H1 (cell line): ENCODE results near the gene CBY1.

Source experiments
- EZH2 ChIP-seq: fragments of 200-600 bp; sonication (generic); IDR thresholded peaks from 2 replicates; pipeline ENCODE4 v1.7.1; 2012; ENCODE audit warnings: low read depth, mild to moderate bottlenecking, moderate library complexity, low read length, inconsistent platforms; ENCODE audit not compliant: severe bottlenecking
- KDM5A ChIP-seq: fragments of 200-600 bp; IDR thresholded peaks from 2 replicates; pipeline ENCODE4 v1.7.1; 2012; ENCODE audit warnings: mild to moderate bottlenecking, low read length, inconsistent platforms, mixed read lengths
- POLR2A ChIP-seq, 2 experiments: IDR thresholded peaks; 1 replicate in 1 of 2; 2 replicates in 1 of 2; pipeline ENCODE4 v1.6.1; 2011; ENCODE audit warnings: low read depth in 2 of 2, low read length in 2 of 2, mild to moderate bottlenecking in 2 of 2; ENCODE audit errors: control extremely low read depth in 1 of 2
- SAP30 ChIP-seq: fragments of 300-600 bp; sonication (generic); IDR thresholded peaks from 2 replicates; pipeline ENCODE4 v1.7.1; 2012; ENCODE audit warnings: low read length, moderate library complexity, mild to moderate bottlenecking, inconsistent platforms; ENCODE audit not compliant: insufficient read depth, insufficient replicate concordance
- SP4 ChIP-seq: IDR thresholded peaks from 2 replicates; pipeline ENCODE4 v1.6.1; 2012; ENCODE audit warnings: low read length, inconsistent platforms
- SUZ12 ChIP-seq: fragments of 200-600 bp; sonication (generic); IDR thresholded peaks from 2 replicates; pipeline ENCODE4 v1.6.1; 2012; ENCODE audit warnings: mild to moderate bottlenecking, inconsistent platforms, low read length, moderate library complexity, mixed read lengths
- YY1 ChIP-seq: IDR thresholded peaks from 2 replicates; pipeline ENCODE4 v1.6.1; 2011; ENCODE audit warnings: low read depth, mild to moderate bottlenecking, low read length
- TF ChIP-seq, protein P1 (sequence below), 3 experiments: IDR thresholded peaks; 1 replicate in 2 of 3; 2 replicates in 1 of 3; pipeline versions ENCODE4 v1.5.1 to v1.6.1; 2011; ENCODE audit warnings: low read length in 3 of 3, mild to moderate bottlenecking in 3 of 3, inconsistent platforms in 2 of 3, low read depth in 1 of 3, moderate library complexity in 1 of 3; ENCODE audit not compliant: insufficient read depth in 1 of 3; ENCODE audit errors: control extremely low read depth in 1 of 3

DNA sequence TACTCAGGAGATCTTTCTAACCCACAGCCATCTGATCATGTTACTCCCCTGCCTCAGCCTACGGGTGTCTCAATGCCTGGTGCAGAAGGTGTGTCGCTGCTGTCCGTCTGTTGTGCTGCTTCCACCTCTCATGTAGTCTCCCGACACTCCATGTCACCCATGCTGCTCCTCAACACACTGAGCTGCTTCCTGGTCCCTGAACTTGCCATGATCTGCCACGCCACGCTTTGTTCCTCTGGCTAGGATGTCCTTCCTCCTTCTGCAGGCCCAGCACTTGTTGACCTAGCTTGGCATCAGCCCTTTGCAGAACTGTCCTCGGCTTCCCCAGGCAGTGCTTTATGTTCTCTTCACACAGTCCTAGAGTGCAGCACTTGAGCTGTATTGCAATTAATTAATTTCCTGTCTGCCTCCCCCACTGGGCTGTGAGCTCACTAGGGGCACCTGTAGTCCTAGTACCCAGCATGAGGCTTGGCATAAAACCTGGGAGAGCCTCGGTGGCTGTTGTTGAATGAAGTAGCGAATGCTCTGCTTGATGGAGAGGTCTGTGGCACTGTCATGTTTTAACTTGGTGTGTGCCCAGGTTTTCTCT is 58.8 kb downstream of the CBY1 start:
- TF ChIP-seq SUZ12 (no peak), KDM5A (no peak), EZH2 (no peak), SAP30 (no peak), YY1 (no peak), POLR2A (IDR thresholded peaks at IDR 0.05; ENCODE audit: control extremely low read depth in 1 of 2, low read depth in 2 of 2, low read length in 2 of 2) (no peak), SP4 (no peak)
- TF ChIP-seq, protein P1, sequence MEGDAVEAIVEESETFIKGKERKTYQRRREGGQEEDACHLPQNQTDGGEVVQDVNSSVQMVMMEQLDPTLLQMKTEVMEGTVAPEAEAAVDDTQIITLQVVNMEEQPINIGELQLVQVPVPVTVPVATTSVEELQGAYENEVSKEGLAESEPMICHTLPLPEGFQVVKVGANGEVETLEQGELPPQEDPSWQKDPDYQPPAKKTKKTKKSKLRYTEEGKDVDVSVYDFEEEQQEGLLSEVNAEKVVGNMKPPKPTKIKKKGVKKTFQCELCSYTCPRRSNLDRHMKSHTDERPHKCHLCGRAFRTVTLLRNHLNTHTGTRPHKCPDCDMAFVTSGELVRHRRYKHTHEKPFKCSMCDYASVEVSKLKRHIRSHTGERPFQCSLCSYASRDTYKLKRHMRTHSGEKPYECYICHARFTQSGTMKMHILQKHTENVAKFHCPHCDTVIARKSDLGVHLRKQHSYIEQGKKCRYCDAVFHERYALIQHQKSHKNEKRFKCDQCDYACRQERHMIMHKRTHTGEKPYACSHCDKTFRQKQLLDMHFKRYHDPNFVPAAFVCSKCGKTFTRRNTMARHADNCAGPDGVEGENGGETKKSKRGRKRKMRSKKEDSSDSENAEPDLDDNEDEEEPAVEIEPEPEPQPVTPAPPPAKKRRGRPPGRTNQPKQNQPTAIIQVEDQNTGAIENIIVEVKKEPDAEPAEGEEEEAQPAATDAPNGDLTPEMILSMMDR (IDR thresholded peaks at IDR 0.05; ENCODE audit: control extremely low read depth in 1 of 3, insufficient read depth in 1 of 3, low read depth in 1 of 3, low read length in 3 of 3) = no peak
